ENCODE measurements around the gene NPAS3.

- TF ChIP-seq CTCF (IDR thresholded peaks at IDR 0.05) (no peak), POLR2AphosphoS5 (IDR thresholded peaks at IDR 0.05) (no peak), POLR2A (IDR thresholded peaks at IDR 0.05) (no peak)
These were observed 652.4 kb downstream of the NPAS3 start for GRCh38 chr14:33590891-33591630.

All from sigmoid colon (tissue), 4 donors.